ENCODE measurements around the gene ATP5MC2. TPM values are rescaled to one million over a fixed set of nuclear protein-coding genes. Genes with fewer than 3 reads are reported as not detected.
"Not testable (repeated sequence)": the region's sequence is repeated elsewhere in the genome, so short reads cannot be mapped to it uniquely, and the experiment has no call there.

ATP5MC2 gene
- total RNA-seq, 1 donor from 2014 or later: 569 TPM

DNA sequence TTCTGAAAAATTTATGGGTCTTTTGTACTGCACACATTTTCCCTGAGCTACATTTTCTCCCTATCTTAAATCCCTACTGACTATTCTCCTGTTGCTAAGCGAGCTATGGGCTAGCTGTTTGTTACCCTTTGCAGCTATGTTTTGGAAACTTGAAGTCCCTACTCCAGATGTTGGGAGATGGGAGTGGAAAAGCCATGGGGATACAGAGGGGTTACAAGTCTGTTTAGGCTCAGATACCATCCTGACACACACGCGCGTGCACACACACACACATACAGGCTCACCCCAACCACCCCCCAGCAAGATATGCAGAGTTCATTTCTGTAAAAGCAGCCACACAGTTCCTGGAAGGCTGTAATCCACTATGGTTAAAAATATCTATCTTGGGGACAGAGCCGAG is 15.8 kb downstream of the ATP5MC2 start:
- peak; percentile 63 for DNase-seq
- intact Hi-C loops (cut with DNase I): loop anchor here (5.0 kb wide), 1 partner anchor 33 kb away; the partner anchor contains the start of gene ATF7
- peak; percentile 65 for ATAC-seq (ENCODE audit: poor library complexity)

DNA sequence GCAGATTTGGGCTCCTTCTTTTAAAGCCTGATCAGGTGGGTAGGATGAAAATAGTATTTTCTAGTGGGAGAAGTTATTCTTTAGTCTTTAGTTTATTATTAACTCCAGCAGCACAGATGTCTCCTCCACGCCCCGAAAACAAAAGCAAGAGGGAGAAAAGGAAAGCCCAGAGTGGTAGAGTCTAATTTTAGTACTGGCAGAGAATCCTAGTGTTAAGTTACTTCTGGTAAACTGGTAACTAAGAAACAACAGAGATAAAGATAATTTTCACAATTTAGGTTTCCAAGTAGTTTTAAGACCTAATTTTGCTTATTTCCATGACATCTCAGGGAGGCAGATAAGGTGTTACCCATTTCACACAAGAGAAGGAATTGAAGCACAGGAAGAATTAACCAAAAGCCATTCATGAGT is 16.3 kb downstream of the ATP5MC2 start:
- ATAC-seq (ENCODE audit: poor library complexity): peak; percentile 70
- intact Hi-C loops (cut with DNase I): no loop called here

DNA sequence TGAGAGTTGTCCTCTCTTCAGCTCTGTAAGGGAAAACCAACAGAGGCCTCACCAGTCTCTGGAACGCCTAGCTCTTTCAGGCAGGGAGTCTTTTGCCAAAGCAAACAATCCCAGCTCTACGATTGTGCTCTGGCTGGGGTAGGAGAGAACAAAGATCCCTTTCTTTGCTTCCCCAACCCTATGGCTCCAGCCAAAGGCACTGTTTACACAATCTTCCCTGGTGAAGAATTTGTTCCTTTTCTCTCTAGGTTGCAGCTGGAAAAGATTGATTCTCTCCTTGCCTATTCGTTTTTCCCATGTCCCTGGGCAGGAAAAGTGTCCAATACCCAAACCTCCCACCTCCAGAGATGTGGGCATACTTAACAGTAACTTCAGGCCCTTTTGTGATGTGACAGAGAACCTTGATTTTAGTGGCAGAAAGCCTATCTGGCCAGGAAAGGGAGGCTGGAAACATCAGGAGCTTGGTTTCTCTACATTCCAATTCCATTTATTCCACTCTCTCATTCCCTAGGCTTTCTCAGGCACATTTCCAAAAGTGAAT is 16.8 kb downstream of the ATP5MC2 start:
- ATAC-seq (ENCODE audit: poor library complexity): peak; percentile 87
- intact Hi-C loops (cut with DNase I): no loop called here
- DNase-seq: no peak

More for the DNA sequence above, 16.3 kb downstream of the ATP5MC2 start:
- DNase-seq: no peak

DNA sequence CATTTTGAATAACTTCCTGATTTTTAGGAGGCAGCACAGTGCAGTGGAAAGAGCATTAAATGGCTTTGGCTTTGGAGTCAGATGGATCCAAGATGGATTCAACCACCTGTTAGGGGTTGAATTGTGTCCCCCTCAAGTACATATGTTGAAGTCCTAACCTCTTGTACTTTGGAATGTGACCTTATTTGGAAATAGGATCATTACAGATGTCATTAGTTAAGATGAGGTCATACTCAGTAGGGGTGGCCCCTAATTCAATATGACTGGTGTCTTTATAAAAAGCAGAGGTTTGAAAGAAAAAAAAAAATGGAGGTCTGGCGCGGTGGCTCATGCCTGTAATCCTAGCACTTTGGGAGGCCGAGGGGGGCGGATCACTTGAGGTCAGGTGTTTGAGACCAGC is 18.8 kb downstream of the ATP5MC2 start:
- intact Hi-C loops (cut with DNase I): no loop called here
- no peak for ATAC-seq (ENCODE audit: poor library complexity)
- no peak for DNase-seq

DNA sequence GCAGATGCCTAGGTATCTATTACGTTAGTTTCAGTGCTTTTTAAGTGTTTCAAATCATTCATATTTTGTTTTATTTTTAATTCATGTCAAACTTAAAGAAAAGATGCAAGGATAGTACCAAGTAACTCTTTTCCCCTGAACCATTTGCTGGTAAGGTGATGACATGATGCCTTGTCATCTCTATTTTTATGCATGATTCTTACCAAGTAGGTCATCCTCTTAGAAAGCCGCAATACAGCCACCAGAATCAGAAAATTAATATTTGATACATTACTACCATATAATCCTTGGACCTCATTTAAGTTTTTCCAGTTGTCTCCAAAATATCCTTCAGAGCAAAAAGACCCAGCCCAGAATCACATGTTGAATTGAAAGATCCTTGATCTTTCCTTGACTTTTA is 22.3 kb downstream of the ATP5MC2 start:
- ATAC-seq (ENCODE audit: poor library complexity) (no peak), DNase-seq (no peak)
- intact Hi-C loops (cut with DNase I): no loop called here

DNA sequence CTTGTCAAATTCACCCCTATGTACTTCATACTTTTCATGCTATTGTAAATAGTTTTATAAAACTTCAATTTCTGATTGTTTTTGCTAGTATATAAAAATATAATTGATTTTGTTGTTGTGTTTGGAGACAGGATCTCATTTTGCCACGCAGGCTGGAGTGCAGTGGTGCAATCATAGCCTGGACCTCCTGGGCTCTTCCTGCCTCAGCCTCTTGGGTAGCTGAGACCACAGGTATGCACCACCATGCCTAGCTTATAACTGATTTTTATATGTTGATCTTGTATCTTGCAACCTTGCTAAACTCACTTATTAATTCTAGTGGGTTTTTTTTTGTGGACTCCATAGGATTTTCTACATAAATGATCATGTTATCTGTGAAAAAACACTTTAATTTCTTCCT is 23.5 kb downstream of the ATP5MC2 start:
- ATAC-seq (ENCODE audit: poor library complexity) (no peak), DNase-seq (no peak)
- intact Hi-C loops (cut with DNase I): no loop called here

DNA sequence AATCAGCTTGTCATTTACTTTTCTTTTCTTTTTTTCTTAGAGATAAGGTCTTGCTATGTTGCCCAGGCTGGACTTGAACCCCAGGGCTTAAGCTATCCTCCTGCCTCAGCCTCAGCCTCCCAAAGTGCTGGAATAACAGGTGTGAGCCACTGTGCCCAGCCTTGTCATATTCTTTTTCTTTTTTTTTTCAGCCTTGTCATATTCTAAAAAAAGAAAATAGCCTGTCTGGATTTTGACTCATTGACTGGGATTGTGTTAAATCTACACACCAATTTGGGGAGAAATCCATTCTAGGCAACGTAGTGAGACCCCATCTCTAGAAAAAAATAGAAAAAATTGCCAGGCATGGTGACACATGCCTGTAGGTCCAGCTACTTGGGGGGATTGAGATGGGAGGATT is 24.1 kb downstream of the ATP5MC2 start:
- no peak for DNase-seq
- no peak for ATAC-seq (ENCODE audit: poor library complexity)
- intact Hi-C loops (cut with DNase I): no loop called here

DNA sequence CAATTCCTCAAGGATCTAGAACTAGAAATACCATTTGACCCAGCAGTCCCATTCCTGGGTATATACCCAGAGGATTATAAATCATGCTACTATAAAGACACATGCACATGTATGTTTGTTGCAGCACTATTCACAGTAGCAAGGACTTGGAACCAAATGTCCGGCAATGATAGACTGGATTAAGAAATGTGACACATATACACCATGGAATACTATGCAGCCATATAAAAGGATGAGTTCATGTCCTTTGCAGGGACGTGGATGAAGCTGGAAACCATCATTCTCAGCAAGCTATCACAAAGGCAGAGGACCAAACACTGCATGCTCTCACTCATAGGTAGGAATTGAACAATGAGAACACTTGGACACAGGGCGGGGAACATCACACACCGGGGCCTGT is 29.6 kb downstream of the ATP5MC2 start:
- intact Hi-C loops (cut with DNase I); DNase-seq; ATAC-seq (ENCODE audit: poor library complexity): not testable (repeated sequence)

DNA sequence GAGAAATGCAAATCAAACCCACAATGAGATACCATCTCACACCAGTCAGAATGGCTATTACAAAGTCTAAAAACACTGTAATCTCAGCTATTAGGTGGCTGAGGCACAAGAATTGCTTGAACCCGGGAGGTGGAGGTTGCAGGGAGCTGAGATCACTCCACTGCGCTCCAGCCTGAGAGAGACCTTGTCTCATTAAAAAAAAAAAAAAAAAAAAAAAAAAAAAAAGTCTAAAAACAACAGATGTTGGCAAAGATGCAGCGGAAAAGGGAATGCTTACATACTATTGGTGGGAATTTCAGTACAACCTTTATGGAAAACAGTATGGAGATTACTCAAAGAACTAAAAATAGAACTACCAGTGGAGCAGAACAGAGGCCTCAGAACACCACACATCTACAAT is 30.7 kb downstream of the ATP5MC2 start:
- ATAC-seq (ENCODE audit: poor library complexity): no peak
- no peak for DNase-seq
- intact Hi-C loops (cut with DNase I): no loop called here

DNA sequence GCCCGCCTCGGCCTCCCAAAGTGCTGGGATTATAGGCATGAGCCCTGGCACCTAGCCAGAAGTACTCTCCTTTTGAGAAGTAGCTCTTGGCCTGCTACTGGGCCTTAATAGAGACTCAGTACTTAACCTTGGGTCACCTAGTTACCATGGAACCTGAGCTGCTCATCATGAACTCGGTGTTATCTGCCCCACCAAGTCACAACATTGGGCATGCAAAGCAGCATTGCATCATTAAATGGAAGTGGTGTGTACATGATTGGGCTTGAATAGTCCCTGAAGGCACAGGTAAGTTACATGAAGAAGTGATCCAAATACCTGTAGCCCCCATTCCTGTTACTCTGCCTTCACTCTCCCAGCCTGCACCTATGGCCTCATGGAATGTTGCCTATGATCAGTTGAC is 31.8 kb downstream of the ATP5MC2 start:
- intact Hi-C loops (cut with DNase I): no loop called here
- DNase-seq: no peak
- ATAC-seq (ENCODE audit: poor library complexity): no peak

DNA sequence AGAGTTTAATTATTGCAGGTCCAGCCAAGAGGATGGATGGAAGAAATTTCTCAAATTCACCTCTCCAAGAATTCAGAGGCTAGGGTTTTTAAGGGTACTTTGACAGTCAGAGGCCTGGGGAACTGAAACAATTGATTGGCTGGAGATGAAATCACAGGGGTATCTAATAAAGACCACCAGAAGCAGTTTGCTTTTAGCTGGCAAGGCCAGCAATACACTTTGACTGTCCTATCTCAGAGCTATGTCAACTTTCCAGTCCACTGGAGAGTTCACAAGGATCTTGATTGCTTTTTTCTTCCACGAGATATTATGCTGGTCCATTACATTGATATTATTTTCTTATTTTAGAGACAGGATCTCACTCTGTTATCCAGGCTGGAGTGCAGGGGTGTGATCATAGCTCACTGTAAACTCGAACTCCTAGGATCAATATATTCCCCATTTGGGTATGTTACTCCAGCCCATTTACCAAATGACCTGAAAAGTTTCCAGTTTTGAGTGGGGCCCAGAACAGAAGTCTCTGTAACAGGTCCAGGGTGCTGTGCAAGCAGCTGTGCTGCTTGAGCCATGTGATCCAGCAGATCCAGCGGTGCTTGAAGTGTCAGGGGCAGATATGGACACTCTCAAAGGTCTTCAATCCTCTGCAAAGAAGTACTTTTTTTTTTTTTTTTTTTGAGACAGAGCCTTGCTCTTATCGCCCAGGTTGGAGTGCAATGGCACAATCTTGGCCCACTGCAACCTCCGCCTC is 32.5 kb downstream of the ATP5MC2 start:
- DNase-seq: no peak
- intact Hi-C loops (cut with DNase I): no loop called here
- ATAC-seq (ENCODE audit: poor library complexity): no peak

DNA sequence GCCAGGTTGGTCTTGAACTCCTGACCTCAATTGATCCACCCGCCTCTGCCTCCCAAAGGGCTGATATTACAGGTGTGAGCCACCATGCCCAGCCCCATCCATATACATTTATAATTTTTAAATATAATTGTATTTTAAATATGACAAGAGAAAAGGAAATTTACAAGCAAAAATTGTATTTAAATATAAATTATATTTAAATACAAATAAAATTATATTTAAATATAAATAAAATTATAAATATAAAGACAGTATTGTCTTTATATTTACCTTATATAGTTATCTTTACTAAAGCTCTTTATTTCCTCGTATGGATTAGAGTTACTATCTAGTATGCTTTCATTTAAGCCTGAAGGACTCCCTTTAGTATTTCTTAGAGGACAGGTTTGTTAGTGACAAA is 37.8 kb downstream of the ATP5MC2 start:
- intact Hi-C loops (cut with DNase I): no loop called here
- DNase-seq (no peak), ATAC-seq (ENCODE audit: poor library complexity) (no peak)

DNA sequence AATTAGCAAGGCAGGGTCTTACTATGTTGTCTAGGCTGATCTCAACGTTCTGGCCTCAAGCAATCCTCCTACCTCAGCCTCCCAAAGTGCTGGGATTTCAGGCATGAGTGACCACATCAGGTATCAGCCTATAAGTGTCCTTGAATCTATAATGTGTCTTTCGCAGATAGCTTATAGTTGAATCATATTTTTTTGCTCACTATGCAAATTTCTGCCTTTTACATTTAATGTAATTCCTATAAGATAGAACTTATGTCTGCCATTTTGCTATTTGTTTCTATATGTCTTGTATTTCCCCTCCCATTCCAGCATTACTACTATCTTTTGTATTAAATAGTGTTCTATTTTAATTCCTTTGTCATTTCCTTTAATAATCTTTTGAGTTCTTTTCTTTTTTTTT is 39.2 kb downstream of the ATP5MC2 start:
- DNase-seq: no peak
- intact Hi-C loops (cut with DNase I): no loop called here
- ATAC-seq (ENCODE audit: poor library complexity): no peak

DNA sequence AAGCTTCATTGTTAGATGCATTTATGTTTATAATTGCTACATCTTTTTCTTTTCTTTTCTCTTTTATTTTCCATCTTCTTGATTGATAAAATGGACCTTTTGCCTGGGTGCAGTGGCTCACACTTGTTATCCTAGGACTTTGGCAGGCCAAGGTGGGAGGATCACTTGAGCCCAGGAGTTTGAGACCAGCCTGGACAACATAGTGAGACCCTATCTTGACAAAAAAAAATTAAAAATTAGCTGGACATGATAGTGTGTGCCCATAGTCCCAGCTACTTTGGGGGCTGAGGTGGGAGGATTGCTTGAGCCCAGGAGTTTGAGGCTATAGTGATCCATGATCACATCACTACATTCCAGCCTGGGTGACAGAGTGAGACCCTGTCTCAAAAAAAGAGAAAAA is 40.2 kb downstream of the ATP5MC2 start:
- intact Hi-C loops (cut with DNase I); ATAC-seq (ENCODE audit: poor library complexity); DNase-seq: not testable (repeated sequence)

DNA sequence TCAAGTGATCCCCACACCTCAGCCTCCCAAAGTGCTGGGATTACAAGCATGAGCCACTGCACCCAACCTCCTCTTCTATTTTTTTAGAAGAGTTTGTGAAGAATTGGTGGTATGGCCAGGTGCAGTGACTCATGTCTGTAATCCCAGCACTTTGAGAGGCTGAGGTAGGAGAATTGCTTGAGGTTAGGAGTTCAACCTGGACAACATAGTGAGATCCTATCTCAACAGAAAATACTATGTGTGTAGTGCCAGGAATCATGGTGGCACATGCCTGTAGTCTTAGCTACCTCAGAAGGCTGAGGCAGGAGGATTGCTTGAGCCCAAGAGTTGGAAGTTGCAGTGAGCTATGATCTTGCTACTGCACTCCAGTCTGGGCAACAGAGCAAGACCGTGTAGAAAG is 44.2 kb downstream of the ATP5MC2 start:
- ATAC-seq (ENCODE audit: poor library complexity) (no peak), DNase-seq (no peak)
- intact Hi-C loops (cut with DNase I): no loop called here

DNA sequence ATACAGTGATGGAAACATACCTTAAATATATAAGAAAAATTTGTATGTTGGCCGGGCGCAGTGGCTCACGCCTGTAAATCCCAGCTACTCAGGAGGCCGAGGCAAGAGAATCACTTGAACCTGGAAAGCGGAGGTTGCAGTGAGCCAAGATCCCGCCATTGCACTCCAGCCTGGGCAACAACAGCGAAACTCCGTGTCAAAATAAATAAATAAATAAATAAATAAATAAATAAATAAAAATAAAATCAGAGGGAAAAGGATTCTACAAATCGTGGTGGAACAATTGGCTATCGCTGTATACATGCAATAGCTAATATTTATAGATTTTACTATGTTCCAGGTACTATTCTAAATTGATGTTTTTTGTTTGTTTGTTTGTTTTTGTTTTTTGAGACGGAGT is 48.0 kb downstream of the ATP5MC2 start:
- no peak for DNase-seq
- ATAC-seq (ENCODE audit: poor library complexity): no peak
- intact Hi-C loops (cut with DNase I): loop anchor here (5.0 kb wide), 2 partner anchors 34 to 49 kb away; partner anchors contain the start of gene ATP5MC2

DNA sequence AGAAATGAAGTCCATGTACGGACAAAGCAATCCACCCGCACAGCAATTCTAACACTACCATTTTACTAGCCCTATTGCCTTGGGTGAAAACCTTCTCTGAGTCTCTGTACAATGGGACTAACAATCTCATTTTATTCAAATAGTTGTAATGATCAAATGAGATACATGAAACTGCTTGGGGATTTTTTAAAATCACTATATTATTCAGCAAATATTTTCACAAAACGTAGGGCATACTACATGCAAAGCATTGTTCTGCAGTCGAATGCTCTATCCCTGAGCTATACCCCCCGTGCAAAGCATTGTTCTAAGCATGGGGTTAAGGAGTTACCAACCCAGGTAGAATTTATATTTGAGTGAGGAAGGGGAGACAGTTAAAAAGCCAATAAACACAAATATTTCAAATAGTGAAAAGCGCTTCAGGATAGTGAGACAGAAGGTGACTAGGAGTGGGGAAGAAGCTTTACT is 49.1 kb downstream of the ATP5MC2 start:
- no peak for ATAC-seq (ENCODE audit: poor library complexity)
- intact Hi-C loops (cut with DNase I): loop anchor here (5.0 kb wide), 2 partner anchors 36 to 51 kb away; partner anchors contain the start of gene ATP5MC2

DNA sequence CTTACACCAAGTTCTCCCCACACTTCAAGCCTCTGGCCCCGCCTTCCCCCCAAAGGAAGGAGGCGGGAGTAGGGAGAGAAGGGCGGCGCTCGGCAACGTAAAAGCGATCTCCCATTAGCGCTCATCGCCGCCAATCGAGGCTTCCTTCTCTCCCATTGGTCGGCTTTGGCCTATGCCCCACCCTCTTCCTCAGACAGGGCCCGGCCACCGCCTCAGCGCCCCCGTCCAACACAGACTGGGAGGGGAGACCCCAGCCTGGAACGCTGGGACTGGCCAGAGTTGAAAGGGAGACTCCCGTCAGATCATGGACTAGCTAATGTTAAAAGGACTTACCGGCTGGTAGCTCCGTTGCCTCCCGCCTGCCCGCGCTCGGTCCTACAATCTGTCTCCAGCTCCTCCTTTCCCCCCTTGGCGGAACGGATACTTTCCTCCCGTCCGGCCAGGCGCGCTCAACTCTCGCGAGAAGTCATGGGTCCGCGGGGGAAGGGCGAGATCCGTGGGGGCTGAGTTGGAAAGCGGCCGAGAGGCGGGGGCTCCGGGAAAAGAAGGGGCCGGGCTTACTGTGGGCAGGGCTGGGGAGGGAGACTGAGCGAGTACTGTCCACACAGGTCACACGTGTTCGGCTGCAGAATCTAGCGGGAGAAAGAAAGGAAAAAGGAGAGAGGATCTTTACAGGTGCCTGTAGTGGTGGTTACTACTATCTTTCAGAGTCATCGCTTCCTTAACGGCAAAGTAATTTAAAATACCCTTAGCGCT is 49.8 kb downstream of the ATP5MC2 start, which contains the start of gene ATF7:
Gene ATF7 (minus strand): TSS at position 437 of the 756 bp plus-strand sequence. CDS start 25,382 bp downstream, outside the sequence.
- ATAC-seq (ENCODE audit: poor library complexity): peak; percentile 97
- intact Hi-C loops (cut with DNase I): loop anchor here (5.0 kb wide), 2 partner anchors 36 to 51 kb away; partner anchors contain the start of gene ATP5MC2

More for the DNA sequence above, 49.1 kb downstream of the ATP5MC2 start:
- DNase-seq: no peak

DNA sequence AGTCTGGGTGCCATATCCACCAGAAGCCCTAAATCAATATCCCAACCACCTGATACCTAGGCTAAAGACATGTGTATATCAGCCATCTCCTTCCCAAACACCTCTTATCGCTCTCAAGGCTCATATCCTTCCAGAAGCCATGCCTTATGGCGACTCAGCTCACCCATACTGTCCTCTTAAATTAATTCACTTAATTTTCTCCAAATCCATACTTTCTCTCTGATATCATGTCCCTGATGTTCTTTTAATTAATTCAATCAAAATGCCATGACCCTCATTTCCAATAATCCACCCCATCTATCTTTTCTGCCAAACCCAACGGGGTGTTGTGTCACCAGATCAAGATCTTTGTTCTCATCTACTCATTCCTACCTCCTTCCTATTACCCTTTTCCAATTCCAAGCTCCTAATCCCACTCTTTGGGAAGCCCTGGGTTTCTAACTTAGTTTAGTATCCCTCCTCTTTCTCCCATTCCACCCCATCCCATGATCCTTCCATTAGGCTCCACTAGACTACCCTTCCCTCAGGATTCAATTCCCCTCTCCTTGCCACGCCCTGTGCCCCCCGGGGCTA is 50.4 kb downstream of the ATP5MC2 start:
- intact Hi-C loops (cut with DNase I): loop anchor here (5.0 kb wide), 2 partner anchors 37 to 52 kb away; partner anchors contain the start of gene ATP5MC2
- ATAC-seq (ENCODE audit: poor library complexity) (no peak), DNase-seq (no peak)

More for the DNA sequence above, 49.8 kb downstream of the ATP5MC2 start, which contains the start of gene ATF7:
- DNase-seq: peak; percentile 98
